HG03175 (cell line): Measurements from ENCODE around the gene PNPT1.

Experiments
- ATAC-seq: cut with Tn5 transposase; IDR thresholded peaks from one replicate; pipeline ENCODE4 v1.9.1; 2021; ENCODE audit warnings: mild to moderate bottlenecking, moderate library complexity; ENCODE audit not compliant: unreplicated experiment

The PNPT1 gene

GRCh38 chr2:55672630-55673029, 21.0 kb downstream of the PNPT1 start:
- no peak for ATAC-seq

GRCh38 chr2:55668956-55669355, 24.7 kb downstream of the PNPT1 start:
- no peak for ATAC-seq

DNA sequence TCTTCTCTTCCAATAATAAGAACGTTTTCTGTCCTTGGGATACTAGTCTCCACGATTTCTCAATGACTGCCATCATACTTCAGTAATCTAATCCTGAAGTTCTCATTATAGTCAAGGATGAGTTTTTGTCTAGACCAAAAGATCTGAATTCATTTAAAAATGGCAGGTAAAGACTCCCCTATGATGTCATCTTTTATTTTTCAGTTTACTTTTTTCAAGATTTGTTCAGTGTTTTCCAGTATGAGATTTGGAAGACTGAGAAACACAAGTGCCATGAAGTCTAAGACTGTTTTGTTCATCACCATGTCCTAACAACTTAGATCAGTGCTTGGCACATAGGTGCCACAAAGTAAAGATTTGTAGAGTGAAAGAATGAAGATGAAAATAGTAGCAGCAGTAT, 40.4 kb downstream of the PNPT1 start:
- ATAC-seq: no peak

DNA sequence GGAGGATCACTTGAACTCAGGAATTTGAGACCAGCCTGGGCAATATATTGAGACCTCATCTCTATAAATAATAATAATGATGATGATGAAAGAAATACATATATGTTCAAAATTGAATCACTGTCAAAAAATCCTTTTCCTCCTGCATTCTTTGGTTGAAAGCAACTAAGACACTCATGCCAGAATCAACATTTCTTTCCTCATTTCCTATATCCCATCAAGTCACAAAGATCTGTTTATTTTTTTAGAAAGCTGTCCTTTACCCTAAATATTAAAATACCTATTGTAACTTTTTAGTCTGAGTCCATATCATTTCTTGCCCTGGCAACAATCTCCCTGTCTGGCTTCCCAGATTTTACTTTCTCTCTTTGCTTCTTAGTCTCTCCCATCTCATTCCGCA, 44.4 kb downstream of the PNPT1 start:
- no peak for ATAC-seq

DNA sequence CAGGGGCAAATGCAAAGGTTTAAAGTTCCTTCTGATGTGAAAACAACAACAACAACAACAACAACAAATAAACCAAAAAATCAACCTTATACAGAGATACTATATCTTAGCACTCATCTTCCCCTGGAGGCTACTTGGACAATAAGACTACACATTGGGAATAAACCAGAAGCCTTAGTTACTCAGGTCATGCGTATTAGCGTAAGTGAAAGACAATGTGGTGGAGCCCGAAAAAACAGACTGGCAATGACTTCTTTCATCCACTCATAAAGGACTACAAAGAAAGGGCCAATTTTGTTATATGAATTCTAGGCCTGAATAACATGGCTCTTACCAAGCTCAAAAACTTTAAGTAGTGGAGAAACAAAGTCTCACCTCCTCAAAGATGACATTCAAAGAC, 56.8 kb downstream of the PNPT1 start:
- no peak for ATAC-seq

GRCh38 chr2:55628931-55629330, 64.7 kb downstream of the PNPT1 start:
- ATAC-seq: no peak

DNA sequence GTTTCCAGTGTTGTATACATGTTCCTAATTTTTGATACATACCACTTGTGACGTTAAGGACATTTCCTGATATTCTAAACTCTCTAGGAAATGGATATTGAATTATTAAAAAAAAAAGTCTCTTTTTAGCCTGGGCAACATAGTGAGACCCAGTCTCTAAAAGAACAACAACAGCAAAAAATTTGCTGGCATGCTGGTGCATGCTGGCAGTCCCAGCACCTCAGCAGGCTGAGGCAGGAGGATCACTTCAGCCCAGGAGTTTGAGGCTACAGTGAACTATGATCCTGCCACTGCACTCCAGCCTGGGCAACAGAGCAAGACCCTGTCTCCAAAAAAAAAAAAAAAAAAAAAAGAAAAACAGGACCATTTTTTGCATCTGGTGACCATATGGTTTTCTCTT, 65.7 kb downstream of the PNPT1 start:
- no peak for ATAC-seq

DNA sequence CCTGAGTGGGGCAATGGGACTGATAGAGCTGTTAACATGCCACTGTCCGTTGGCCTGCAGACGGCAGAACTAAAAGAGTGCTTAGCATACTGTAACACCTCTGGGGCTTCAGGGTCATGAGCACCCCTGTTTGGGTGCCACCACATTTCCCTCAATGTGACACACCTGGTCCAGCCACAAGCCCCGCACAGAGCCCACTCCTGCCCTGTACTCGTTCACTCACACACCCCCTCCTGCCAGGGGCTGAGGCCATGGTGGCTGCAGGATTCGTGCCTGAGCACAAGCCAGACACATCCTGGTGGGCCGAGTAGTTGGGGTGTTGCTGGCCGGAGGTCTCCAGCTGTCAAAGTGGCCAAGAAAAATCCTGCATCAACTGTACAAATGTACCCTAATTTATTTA, 71.8 kb downstream of the PNPT1 start:
- ATAC-seq: no peak

GRCh38 chr2:55620123-55620779, 73.4 kb downstream of the PNPT1 start:
- ATAC-seq: no peak

- peak; percentile 36 for ATAC-seq
These were observed 75.2 kb downstream of the PNPT1 start for GRCh38 chr2:55618275-55619055.

- ATAC-seq: no peak
These were observed 75.7 kb downstream of the PNPT1 start for GRCh38 chr2:55618025-55618274.

GRCh38 chr2:55617175-55618024, 76.2 kb downstream of the PNPT1 start, which contains the start of gene PPP4R3B:
Gene PPP4R3B (minus strand): TSS chr2:55617622. CDS start chr2:55617285, 337 bp downstream.
- ATAC-seq: peak; percentile 83

- peak; percentile 26 for ATAC-seq
These were observed 77.0 kb downstream of the PNPT1 start for GRCh38 chr2:55616551-55617174.

DNA sequence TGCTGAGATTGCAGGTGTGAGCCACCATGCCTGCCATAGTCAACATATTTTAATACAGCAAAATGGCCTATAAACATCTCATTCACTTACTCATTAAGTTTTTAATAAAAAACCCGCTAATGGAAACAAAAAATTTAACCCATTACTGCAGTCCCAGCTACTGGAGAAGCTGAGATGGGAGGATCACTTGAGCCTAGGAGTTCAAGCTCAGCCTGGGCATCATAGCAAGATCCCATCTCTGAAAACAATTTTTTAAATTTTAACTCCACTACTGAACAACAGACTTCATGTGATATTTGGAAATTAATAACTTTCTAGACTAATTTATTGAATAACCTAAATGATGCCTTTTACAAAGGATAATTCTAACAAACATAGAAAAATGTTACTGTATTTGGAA, 81.6 kb downstream of the PNPT1 start:
- ATAC-seq: no peak

GRCh38 chr2:55610954-55611743, 82.5 kb downstream of the PNPT1 start:
- ATAC-seq: no peak

DNA sequence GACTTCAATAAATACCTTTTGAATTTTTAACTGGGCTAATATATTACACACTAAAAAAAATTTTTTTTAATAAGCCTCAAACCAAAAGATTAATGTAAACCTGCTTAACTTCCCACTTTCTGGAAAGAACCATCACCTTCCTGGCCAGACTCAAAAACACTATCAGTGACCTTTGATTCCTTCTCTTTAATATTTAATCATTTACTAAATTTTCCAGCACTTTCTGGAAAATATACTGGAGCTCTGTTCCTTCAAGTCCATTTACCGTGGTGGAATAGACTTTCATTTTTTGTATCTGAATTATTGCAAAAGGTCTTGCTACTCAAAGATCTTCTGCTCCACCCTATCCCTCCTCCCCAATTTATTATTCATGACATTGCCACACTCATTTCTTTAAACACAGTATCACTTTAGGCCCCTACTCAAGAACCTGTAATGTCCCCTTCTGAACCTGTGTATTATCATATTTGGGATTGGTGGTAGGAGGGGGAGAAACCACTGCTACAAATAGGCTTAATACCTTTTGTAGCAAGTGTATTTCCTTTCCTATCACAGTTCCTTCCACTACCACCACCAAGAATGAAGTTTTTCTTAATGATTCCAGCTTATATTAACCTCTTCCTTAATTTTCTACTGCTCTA, 83.6 kb downstream of the PNPT1 start:
- ATAC-seq: no peak

- ATAC-seq: no peak
These were observed 84.3 kb downstream of the PNPT1 start for GRCh38 chr2:55609193-55609794.

- ATAC-seq: no peak
These were observed 85.9 kb downstream of the PNPT1 start for GRCh38 chr2:55607717-55608116.

- ATAC-seq: no peak
These were observed 89.5 kb downstream of the PNPT1 start for GRCh38 chr2:55604027-55604565.
